ENCODE measurements around the gene CCDC146. TPM values are rescaled to one million over a fixed set of nuclear protein-coding genes. Genes with fewer than 3 reads are reported as not detected.
A peak's percentile ranks its signal among the peaks of the same experiment; 100 is the strongest.
"Not testable (repeated sequence)": the region's sequence is repeated elsewhere in the genome, so short reads cannot be mapped to it uniquely, and the experiment has no call there.

The CCDC146 gene
- total RNA-seq, 1 donor from 2014 or later: 16.9 TPM

GRCh38 chr7:77199013-77199966 is 76.9 kb downstream of the CCDC146 start, which contains the start of gene FGL2:
Gene FGL2 (minus strand): TSS chr7:77199819. CDS start chr7:77199793, 26 bp downstream.
- DNase-seq: peak; percentile 88

GRCh38 chr7:77200542-77200941 is 78.1 kb downstream of the CCDC146 start:
- no peak for DNase-seq

- peak; percentile 81 for DNase-seq
Measured at GRCh38 chr7:77202481-77202976, 80.1 kb downstream of the CCDC146 start.

DNA sequence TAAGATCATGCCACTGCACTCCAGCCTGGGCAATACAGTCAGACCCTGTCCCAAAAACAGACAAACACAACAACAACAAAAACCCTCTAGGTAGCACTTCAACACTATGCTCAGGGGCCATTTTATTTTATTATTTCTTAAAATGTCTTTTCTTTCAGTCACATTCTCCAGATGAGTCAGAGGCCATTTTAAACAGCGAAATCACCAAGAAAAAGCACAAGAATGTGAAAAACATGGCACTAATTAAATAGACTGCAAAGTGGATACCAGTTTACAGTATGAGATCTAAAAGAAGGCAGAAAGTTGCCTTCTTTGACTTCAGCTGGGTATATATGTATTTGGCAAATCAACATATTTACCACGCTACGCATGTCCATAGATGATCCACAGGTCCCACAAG is 83.3 kb downstream of the CCDC146 start:
- DNase-seq: no peak

- no peak for DNase-seq
Measured at GRCh38 chr7:77208416-77208815, 86.0 kb downstream of the CCDC146 start.

GRCh38 chr7:77209479-77210139 is 87.2 kb downstream of the CCDC146 start:
- DNase-seq: no peak

- DNase-seq: no peak
Measured at GRCh38 chr7:77216181-77216845, 93.9 kb downstream of the CCDC146 start.

DNA sequence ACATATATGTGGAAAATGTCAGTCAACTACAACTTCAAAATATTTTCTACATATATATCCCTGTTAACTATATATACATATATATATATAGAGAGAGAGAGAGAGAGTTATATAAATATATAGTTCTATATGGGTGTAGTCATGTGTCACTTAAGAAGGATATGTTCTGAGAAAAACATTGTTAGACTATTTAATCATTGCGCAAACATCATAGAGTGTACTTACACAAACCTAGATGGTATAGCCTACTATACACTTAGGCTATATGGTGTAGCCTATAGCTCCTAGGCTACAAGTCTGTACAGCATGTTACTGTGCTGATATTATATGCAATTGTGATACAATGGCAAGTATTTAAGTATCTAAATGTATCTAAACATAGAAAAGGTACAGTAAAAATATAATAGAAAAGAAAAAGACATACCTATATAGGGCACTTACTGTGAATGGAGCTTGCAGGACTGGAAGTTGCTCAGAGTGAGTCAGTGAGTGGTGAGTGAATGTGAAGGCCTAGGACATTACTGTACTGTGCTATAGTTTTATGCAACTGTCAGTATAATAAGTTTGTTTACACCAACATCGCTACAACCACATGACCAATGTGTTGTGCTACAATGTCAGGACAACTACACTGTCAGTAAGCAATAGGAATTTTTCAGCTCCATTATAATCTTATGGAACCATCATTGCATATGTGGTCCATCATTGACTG is 95.2 kb downstream of the CCDC146 start:
- no peak for DNase-seq

DNA sequence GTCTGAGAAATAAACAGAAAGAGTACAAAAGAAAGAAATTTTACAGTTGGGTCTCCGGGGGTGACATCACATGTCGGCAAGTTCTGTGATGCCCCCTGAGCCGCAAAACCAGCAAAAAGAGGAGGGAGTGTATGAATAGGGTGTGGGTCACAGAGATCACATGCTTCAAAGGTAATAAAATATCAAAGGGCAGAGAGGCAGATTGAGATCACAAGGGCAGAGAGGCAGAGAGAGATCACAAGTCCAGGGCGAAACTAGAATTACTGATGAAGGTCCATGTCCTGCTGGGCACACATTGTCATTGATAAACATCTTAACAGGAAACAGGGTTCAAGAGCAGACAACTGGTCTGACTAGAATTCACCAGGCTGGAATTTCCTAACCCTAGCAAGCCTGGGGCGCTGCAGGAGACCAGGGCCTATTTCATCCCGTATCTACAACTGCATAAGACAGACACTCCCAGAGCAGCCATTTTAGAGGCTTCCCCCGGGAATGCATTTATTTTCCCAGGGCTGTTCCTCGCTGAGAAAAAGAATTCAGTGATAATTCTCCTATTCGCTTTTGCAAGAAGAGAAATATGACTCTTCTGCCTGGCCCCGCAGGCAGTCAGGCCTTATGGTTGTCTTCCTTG is 97.4 kb downstream of the CCDC146 start:
- not testable (repeated sequence) for DNase-seq

- no peak for DNase-seq
Measured at GRCh38 chr7:77222065-77222464, 99.7 kb downstream of the CCDC146 start.

DNA sequence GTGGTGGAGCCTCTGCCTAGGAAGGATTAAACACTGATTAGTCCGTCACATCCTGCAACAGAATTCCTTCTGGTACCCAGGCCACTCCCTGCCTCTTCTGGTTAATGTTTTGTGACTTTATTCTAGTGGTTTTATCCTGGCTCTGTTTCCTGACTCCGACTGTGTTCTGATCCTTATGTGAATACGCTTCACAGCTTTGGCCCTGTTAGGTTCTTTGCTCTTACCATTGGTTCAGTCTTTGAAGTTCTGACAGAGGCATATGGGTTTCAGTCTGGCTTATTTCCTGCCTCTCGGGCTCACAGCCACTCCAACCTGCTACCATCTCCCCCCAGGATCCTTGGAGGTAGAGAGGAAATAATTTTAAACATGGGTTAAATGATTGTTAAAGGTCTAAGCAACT is 100.4 kb downstream of the CCDC146 start:
- DNase-seq: no peak

DNA sequence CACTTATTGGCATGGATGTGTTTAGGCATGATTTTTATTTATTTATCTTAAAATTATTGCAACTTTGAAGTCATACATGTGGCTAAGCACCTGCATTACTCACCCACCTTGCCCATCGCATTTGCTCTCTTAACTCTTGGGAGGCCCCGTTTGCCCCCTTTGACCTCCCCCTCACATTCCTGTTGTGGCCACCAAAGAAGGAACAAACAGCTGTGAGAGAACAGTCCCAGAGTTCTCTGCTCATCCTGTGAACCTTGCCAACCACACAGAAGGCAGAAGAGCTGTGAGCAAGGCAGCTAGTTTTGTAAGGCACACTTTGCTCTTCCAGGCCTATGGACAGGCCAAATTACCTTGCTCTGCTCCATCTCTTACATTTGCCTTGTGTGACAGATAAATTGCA is 100.8 kb downstream of the CCDC146 start:
- DNase-seq: no peak

- DNase-seq: no peak
Measured at GRCh38 chr7:77226357-77226839, 104.0 kb downstream of the CCDC146 start.

DNA sequence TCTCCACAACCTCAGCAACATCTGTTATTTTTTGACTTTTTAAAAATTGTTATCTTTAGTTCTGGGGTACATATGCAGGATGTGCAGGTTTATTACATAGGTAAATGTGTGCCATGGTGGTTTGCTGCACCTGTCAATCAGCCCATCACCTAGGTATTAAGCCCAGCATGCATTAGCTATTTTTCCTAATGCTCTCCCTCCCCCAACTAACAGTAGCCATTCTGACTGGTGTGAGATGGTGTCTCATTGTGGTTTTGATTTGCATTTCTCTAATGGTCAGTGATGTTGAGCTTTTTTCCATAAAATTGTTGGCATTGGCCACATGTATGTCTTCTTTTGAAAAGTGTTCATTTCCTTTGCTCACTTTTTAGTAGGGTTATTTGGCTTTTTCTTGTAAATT is 106.4 kb downstream of the CCDC146 start:
- DNase-seq: not testable (repeated sequence)

DNA sequence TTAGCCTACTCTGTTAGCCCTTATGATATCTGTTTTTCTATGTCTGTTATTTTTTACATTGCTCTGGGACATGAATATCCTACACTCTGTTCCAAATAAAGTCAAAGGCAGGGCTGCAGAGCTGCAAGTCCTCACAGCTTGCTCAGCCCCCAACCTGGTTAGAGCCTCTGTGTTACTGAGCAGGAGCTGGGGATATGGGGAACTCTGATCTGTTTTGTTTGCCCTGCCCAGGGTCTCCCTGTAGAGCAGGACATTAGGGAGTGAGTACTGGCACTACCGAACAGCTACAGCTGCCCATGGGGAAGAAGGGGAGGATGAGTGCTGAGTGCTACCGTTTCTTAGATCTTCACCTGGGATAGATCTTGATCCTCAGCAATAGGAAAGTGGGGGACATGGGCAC is 110.1 kb downstream of the CCDC146 start:
- DNase-seq: no peak

- DNase-seq: no peak
Measured at GRCh38 chr7:77235276-77235675, 112.9 kb downstream of the CCDC146 start.

DNA sequence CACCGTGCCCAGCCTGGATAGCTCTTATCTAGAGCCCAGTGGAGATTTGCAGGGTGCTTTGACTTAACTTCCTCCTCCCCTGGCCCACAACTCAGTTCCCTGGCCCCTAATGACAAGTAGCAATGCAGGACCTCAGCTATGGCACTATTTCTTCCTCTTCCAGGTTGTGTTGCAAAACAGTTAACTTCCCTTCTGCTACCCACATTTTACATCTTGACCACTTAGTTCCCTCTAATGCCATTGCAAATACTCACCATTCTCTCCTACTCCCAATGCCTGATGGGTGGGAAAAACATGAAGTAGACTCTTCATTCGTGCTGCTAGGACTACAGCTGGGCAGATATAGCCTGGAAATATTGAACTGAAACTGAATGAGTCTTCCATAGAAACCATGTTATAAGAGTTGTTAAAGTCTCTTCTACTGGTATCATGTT is 116.3 kb downstream of the CCDC146 start:
- peak; percentile 10 for DNase-seq

DNA sequence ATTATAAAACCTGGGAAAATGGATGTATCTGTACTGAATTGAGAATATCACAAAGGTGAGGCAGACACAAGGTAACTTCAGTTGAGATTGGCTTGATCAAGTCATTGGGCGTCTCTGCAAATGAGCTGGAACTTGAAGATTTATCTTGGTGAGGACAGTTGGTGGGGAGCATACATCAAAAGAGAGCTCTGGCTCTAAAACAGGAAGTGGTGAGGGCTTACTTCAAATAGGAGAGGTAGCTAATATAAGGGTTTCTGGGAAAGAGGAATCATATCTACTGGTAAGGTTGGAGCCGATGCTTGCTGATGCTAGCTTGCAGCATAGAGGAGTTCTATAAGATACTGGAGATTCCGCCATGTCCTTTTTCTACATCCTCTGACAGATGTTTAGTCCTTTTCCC is 117.1 kb downstream of the CCDC146 start:
- DNase-seq: no peak

GRCh38 chr7:77242068-77242467 is 119.7 kb downstream of the CCDC146 start:
- no peak for DNase-seq

- DNase-seq: no peak
Measured at GRCh38 chr7:77242554-77242953, 120.1 kb downstream of the CCDC146 start.
